Hepatocyte (in vitro differentiated cells): ENCODE data around the gene VARS1. TPM values are rescaled to one million over a fixed set of nuclear protein-coding genes. Genes with fewer than 3 reads are reported as not detected.
"Not testable (repeated sequence)": the region's sequence is repeated elsewhere in the genome, so short reads cannot be mapped to it uniquely, and the experiment has no call there.

Source experiments
- DNase-seq: peaks from one replicate; pipeline ENCODE4 v3.0.0-alpha.2; 2016; ENCODE audit warnings: low spot score
- H2AFZ ChIP-seq: fragments of 200-600 bp; sonication (generic); 2 replicates; pipeline ENCODE4 v1.6.0; 2016; ENCODE audit warnings: antibody characterized with exemption, mild to moderate bottlenecking
- H3K27ac ChIP-seq: fragments of 200-600 bp; sonication (generic); 2 replicates; pipeline ENCODE4 v1.5.1; 2016; ENCODE audit warnings: mild to moderate bottlenecking
- H3K27me3 ChIP-seq: fragments of 200-600 bp; sonication (generic); 2 replicates; pipeline ENCODE4 v1.6.1; 2016
- H3K36me3 ChIP-seq: fragments of 200-600 bp; sonication (generic); replicated peaks from 2 replicates; pipeline ENCODE4 v1.5.1; 2016; ENCODE audit warnings: low read depth; ENCODE audit not compliant: insufficient read depth
- H3K4me1 ChIP-seq: fragments of 200-600 bp; sonication (generic); 2 replicates; pipeline ENCODE4 v1.5.1; 2016; ENCODE audit warnings: mild to moderate bottlenecking, moderate library complexity; ENCODE audit not compliant: insufficient read depth
- H3K4me2 ChIP-seq: fragments of 200-600 bp; sonication (generic); 2 replicates; pipeline ENCODE4 v1.6.0; 2016
- H3K4me3 ChIP-seq: fragments of 200-600 bp; sonication (generic); 2 replicates; pipeline ENCODE4 v1.5.1; 2016; ENCODE audit warnings: mild to moderate bottlenecking
- H3K79me2 ChIP-seq: fragments of 200-600 bp; sonication (generic); 2 replicates; pipeline ENCODE4 v1.6.0; 2017; ENCODE audit warnings: mild to moderate bottlenecking
- H3K9me2 ChIP-seq: fragments of 200-600 bp; sonication (generic); replicated peaks from 2 replicates; pipeline ENCODE4 v1.6.0; 2017; ENCODE audit warnings: mild to moderate bottlenecking; ENCODE audit not compliant: insufficient read depth
- H3K9me3 ChIP-seq: fragments of 200-600 bp; sonication (generic); 2 replicates; pipeline ENCODE4 v1.5.1; 2016; ENCODE audit warnings: low read depth, mild to moderate bottlenecking
- H4K20me1 ChIP-seq: fragments of 200-600 bp; sonication (generic); 2 replicates; pipeline ENCODE4 v1.6.0; 2016; ENCODE audit warnings: mild to moderate bottlenecking; ENCODE audit not compliant: insufficient read depth, poor library complexity, severe bottlenecking
- CTCF ChIP-seq: fragments of 200-600 bp; sonication (generic); IDR thresholded peaks from 2 replicates; pipeline ENCODE4 v1.5.1; 2016; ENCODE audit warnings: antibody characterized with exemption, mild to moderate bottlenecking; ENCODE audit not compliant: poor library complexity
- EZH2 ChIP-seq: fragments of 200-600 bp; sonication (generic); IDR thresholded peaks from 2 replicates; pipeline ENCODE4 v1.6.1; 2016; ENCODE audit warnings: antibody characterized with exemption, mild to moderate bottlenecking, borderline replicate concordance
- EZH2phosphoT487 ChIP-seq: fragments of 200-600 bp; sonication (generic); IDR thresholded peaks from one replicate; pipeline ENCODE4 v1.6.1; 2018; ENCODE audit warnings: antibody characterized with exemption, mild to moderate bottlenecking, low read depth, moderate library complexity; ENCODE audit not compliant: unreplicated experiment, severe bottlenecking
- WGBS: methylation state at CpG from one replicate; pipeline ENCODE4 v1.1.6; 2016; ENCODE audit warnings: low lambda C conversion rate; ENCODE audit errors: missing lambda C conversion rate; 5-methylcytosine and 5-hydroxymethylcytosine counted together
- polyA plus RNA-seq: library from polyadenylated mRNA; unstranded; fragments of >200 nt; fragmentation: Nextera tagmentation; extraction: Ambion mirVana; gene quantifications from 2 replicates; pipeline ENCODE4 v1.2.1, GENCODE V29; 2016
- total RNA-seq: library from RNA; depleted of rRNA; stranded (reverse); fragments of >200 nt; gene quantifications from 2 replicates; pipeline ENCODE4 v1.2.3, GENCODE V29; 2014

The VARS1 gene
- total RNA-seq (23.3 and 36.6 TPM in 2 replicates), polyA plus RNA-seq (51.0 and 59.6 TPM in 2 replicates)

- Histone ChIP-seq H3K9me3 (no peaks in the 10 kb centered on the region), H3K4me1 (peaks cover 11% of the 10 kb centered on the region), H3K79me2 (peaks cover 31% of the 10 kb centered on the region), H2AFZ (peak within 1 kb of the TSS; percentile 57), H3K4me2 (peak within 1 kb of the TSS; percentile 96), H3K4me3 (peak within 1 kb of the TSS; percentile 80), H4K20me1 (no peaks in the 10 kb centered on the region), H3K27me3 (no peaks in the 10 kb centered on the region), H3K36me3 (no peaks in the 10 kb centered on the region), H3K9me2 (no peaks in the 10 kb centered on the region), H3K27ac (peak within 1 kb of the TSS; percentile 93)
- TF ChIP-seq EZH2phosphoT487 (no peak), CTCF (peak; percentile 75)
- DNase-seq: peak; percentile 96
- WGBS: 4% methylated on average over 62 of the region's 75 CpGs
Measured at GRCh38 chr6:31795616-31796298, at the start of gene VARS1. VARS1 (minus strand) TSS chr6:31795752; CDS start chr6:31795217, 535 bp downstream.

GRCh38 chr6:31844507-31844906 is 49.0 kb upstream of the VARS1 start:
- Histone ChIP-seq H3K79me2 (no peaks in the 10 kb centered on the region), H3K27ac (no peak overlapping the region), H3K4me3 (no peak overlapping the region), H4K20me1 (no peaks in the 10 kb centered on the region), H3K27me3 (no peaks in the 10 kb centered on the region), H3K36me3 (no peaks in the 10 kb centered on the region), H3K9me3 (no peaks in the 10 kb centered on the region), H3K9me2 (no peaks in the 10 kb centered on the region), H3K4me2 (no peak overlapping the region), H2AFZ (no peak overlapping the region), H3K4me1 (no peaks in the 10 kb centered on the region)
- no peak for DNase-seq
- WGBS: 96% methylated on average over 3 of the region's 3 CpGs
- TF ChIP-seq CTCF (no peak), EZH2phosphoT487 (no peak), EZH2 (no peak)

GRCh38 chr6:31842053-31842452 is 46.5 kb upstream of the VARS1 start:
- Histone ChIP-seq H3K4me2 (no peak overlapping the region), H3K36me3 (no peaks in the 10 kb centered on the region), H3K4me1 (peaks cover 10% of the 10 kb centered on the region), H3K27me3 (no peaks in the 10 kb centered on the region), H4K20me1 (peaks cover 22% of the 10 kb centered on the region), H3K9me3 (no peaks in the 10 kb centered on the region), H3K27ac (no peak overlapping the region), H3K4me3 (no peak overlapping the region), H3K9me2 (no peaks in the 10 kb centered on the region), H3K79me2 (peaks cover 21% of the 10 kb centered on the region), H2AFZ (no peak overlapping the region)
- no peak for TF ChIP-seq CTCF
- no peak for TF ChIP-seq EZH2phosphoT487
- TF ChIP-seq EZH2: no peak
- no peak for DNase-seq
- WGBS: 93% methylated on average over 9 of the region's 9 CpGs

GRCh38 chr6:31839779-31840126 is 44.2 kb upstream of the VARS1 start:
- not testable (repeated sequence) for H3K27ac ChIP-seq, H3K9me2 ChIP-seq, DNase-seq, H3K4me3 ChIP-seq, H3K4me2 ChIP-seq, H3K9me3 ChIP-seq, H3K27me3 ChIP-seq, H3K36me3 ChIP-seq, H2AFZ ChIP-seq
- 94% methylated on average over 8 of the region's 8 CpGs for WGBS
- Histone ChIP-seq H3K4me1 (peaks cover 13% of the 10 kb centered on the region), H3K79me2 (peaks cover 43% of the 10 kb centered on the region), H4K20me1 (peaks cover 29% of the 10 kb centered on the region)
